ENCODE measurements around the gene RBM3. TPM values are rescaled to one million over a fixed set of nuclear protein-coding genes. Genes with fewer than 3 reads are reported as not detected.

The RBM3 gene
- total RNA-seq, 1 experiment from 2014 or later, result 248 TPM

- intact Hi-C loops (cut with micrococcal nuclease; ENCODE audit: unreplicated experiment), result no loop called here
- peaks cover 12% of the 10 kb centered on the region for H3K36me3 Mint-ChIP-seq (ENCODE audit: insufficient read depth, unreplicated experiment)
- CTCF ChIA-PET, result no interaction called here
- BruUV-seq (replicated peaks), result no TSS peak
- TF ChIP-seq CTCF (IDR thresholded peaks at IDR 0.05; ENCODE audit: unreplicated experiment), result no peak
- DNase-seq, result no peak
- no peak overlapping the region for H3K4me3 Mint-ChIP-seq (ENCODE audit: low read depth, unreplicated experiment)
- peak overlapping the region; percentile 66 for H3K27ac Mint-ChIP-seq (ENCODE audit: unreplicated experiment)
- no peaks in the 10 kb centered on the region for H3K27me3 Mint-ChIP-seq (ENCODE audit: unreplicated experiment)
- no peaks in the 10 kb centered on the region for H3K9me3 Mint-ChIP-seq (ENCODE audit: low read depth, unreplicated experiment)
- peaks cover 13% of the 10 kb centered on the region for H3K4me1 Mint-ChIP-seq (ENCODE audit: low read depth, unreplicated experiment)
Observed at GRCh38 chrX:48532161-48532560, 42.1 kb upstream of the RBM3 start.

DNA sequence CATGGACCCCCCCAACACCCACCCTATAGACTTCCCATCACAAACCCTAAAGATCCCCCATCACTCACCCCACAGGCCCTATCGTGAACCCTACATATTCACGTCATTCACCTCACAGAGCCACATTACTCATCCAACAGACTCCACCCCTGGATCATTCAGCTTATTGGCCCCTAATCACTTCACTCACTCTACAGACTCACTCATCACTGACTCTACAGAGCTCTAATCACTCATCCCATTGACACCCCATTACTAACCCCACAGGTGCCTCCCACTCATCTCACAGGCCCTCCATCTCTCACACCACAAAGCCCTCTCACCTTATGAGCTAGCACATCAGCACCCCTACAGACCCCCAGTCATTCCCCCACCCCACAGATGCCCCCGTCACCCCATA is 41.1 kb upstream of the RBM3 start:
- Mint-ChIP-seq H3K9me3 (ENCODE audit: low read depth, unreplicated experiment) (no peaks in the 10 kb centered on the region), H3K27me3 (ENCODE audit: unreplicated experiment) (no peaks in the 10 kb centered on the region), H3K36me3 (ENCODE audit: insufficient read depth, unreplicated experiment) (peaks cover 11% of the 10 kb centered on the region), H3K27ac (ENCODE audit: unreplicated experiment) (peak overlapping the region; percentile 8), H3K4me1 (ENCODE audit: low read depth, unreplicated experiment) (peaks cover 13% of the 10 kb centered on the region), H3K4me3 (ENCODE audit: low read depth, unreplicated experiment) (no peak overlapping the region)
- no TSS peak for BruUV-seq (replicated peaks)
- CTCF ChIA-PET, result no interaction called here
- DNase-seq, result no peak
- TF ChIP-seq CTCF (IDR thresholded peaks at IDR 0.05; ENCODE audit: unreplicated experiment), result no peak
- intact Hi-C loops (cut with micrococcal nuclease; ENCODE audit: unreplicated experiment), result no loop called here

GRCh38 chrX:48538641-48539344 is 35.5 kb upstream of the RBM3 start:
- CTCF ChIA-PET, result interaction anchor here (0.7 to 1.6 kb wide), 7 partner anchors 8 to 1472 kb away, joined by 3 to 10 read pairs (median 6); partner anchors contain the start of gene RBM3
- no peak for DNase-seq
- BruUV-seq (replicated peaks), result no TSS peak
- intact Hi-C loops (cut with micrococcal nuclease; ENCODE audit: unreplicated experiment), result no loop called here
- Mint-ChIP-seq H3K27me3 (ENCODE audit: unreplicated experiment) (no peaks in the 10 kb centered on the region), H3K4me3 (ENCODE audit: low read depth, unreplicated experiment) (peak overlapping the region; percentile 74), H3K27ac (ENCODE audit: unreplicated experiment) (peak overlapping the region; percentile 10), H3K4me1 (ENCODE audit: low read depth, unreplicated experiment) (peaks cover 17% of the 10 kb centered on the region), H3K9me3 (ENCODE audit: low read depth, unreplicated experiment) (no peaks in the 10 kb centered on the region), H3K36me3 (ENCODE audit: insufficient read depth, unreplicated experiment) (peaks cover 23% of the 10 kb centered on the region)
- no peak for TF ChIP-seq CTCF (IDR thresholded peaks at IDR 0.05; ENCODE audit: unreplicated experiment)

DNA sequence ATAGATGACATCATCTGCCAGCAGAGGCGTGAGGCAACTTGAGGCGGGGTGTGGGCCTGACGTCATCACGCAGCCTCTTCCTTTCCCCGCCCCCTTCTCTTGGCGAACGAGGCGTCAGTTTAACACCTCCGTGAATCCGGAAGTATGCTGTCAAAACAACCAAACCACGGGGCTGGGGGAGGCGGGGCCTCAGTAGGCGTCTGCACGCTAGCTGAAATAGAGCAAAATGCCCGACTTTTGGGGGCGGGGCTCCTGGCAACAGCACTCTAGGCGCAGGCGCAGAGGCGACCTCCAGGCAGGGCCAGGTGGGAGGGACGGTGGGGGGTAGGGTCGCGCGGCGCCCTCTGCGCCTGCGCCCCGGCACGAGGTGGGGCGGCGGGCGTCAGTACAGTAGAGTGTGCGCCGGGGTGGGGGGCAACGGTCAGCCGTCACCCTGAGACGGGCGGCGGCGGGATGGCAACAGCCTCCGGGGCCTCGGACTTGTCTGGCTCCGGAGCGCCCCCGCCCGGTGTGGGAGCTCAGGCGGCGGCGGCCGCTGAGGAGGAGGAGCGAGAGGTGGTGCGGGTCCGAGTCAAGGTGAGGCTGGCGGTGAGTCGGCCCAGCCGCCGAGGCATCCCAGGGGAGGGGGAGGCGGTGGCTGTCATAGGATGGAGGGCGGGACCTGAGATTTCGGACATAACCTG is 34.8 kb upstream of the RBM3 start, which contains the start of gene TBC1D25:
TBC1D25 (plus strand) TSS at position 370 of the 683 bp plus-strand sequence; CDS start at position 454, 84 bp downstream.
- no peaks in the 10 kb centered on the region for H3K27me3 Mint-ChIP-seq (ENCODE audit: unreplicated experiment)
- DNase-seq, result peak; percentile 97
- H3K27ac Mint-ChIP-seq (ENCODE audit: unreplicated experiment), result peak within 1 kb of the TSS; percentile 10
- no peaks in the 10 kb centered on the region for H3K9me3 Mint-ChIP-seq (ENCODE audit: low read depth, unreplicated experiment)
- peaks cover 17% of the 10 kb centered on the region for H3K4me1 Mint-ChIP-seq (ENCODE audit: low read depth, unreplicated experiment)
- intact Hi-C loops (cut with micrococcal nuclease; ENCODE audit: unreplicated experiment), result no loop called here
- BruUV-seq (replicated peaks), result no TSS peak
- no peak for TF ChIP-seq CTCF (IDR thresholded peaks at IDR 0.05; ENCODE audit: unreplicated experiment)
- peaks cover 23% of the 10 kb centered on the region for H3K36me3 Mint-ChIP-seq (ENCODE audit: insufficient read depth, unreplicated experiment)
- CTCF ChIA-PET, result interaction anchor here (0.7 to 1.6 kb wide), 8 partner anchors 9 to 1473 kb away, joined by 3 to 10 read pairs (median 6); partner anchors contain the start of gene RBM3
- H3K4me3 Mint-ChIP-seq (ENCODE audit: low read depth, unreplicated experiment), result peak within 1 kb of the TSS; percentile 74
